HG03139 (cell line): ENCODE data around the gene IFITM5.
"Not testable (repeated sequence)": the region's sequence is repeated elsewhere in the genome, so short reads cannot be mapped to it uniquely, and the experiment has no call there.

ENCODE experiments used
- ATAC-seq: cut with Tn5 transposase; IDR thresholded peaks from one replicate; pipeline ENCODE4 v1.9.1; 2021; ENCODE audit not compliant: unreplicated experiment

IFITM5 gene

GRCh38 chr11:328516-329100 is 29.3 kb upstream of the IFITM5 start:
- ATAC-seq: not testable (repeated sequence)

DNA sequence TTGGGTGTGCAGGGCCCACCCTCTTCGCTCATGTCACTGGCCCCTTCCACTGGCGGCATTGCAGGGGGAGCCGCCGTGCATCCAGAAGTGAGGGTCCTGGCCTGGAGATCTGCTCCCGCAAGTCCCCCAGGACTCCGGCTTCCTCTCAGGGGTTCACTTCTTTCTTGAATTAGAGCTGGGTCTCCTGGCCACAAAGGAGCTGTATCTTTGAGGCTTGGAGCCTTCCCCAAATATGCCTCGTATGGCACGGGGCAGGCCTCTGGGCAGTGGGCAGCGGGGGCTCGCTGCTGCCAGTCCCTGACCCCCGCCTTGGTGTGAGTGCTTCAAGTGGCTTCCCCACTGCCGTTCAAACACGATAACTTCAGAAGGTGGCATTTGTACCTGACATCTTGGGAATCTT is 28.7 kb upstream of the IFITM5 start:
- ATAC-seq: no peak

GRCh38 chr11:327581-327923 is 28.2 kb upstream of the IFITM5 start:
- no peak for ATAC-seq

GRCh38 chr11:326842-327580 is 27.7 kb upstream of the IFITM5 start:
- peak; percentile 50 for ATAC-seq

GRCh38 chr11:326592-326841 is 27.2 kb upstream of the IFITM5 start:
- ATAC-seq: no peak

GRCh38 chr11:325796-326591 is 26.7 kb upstream of the IFITM5 start:
- ATAC-seq: no peak

DNA sequence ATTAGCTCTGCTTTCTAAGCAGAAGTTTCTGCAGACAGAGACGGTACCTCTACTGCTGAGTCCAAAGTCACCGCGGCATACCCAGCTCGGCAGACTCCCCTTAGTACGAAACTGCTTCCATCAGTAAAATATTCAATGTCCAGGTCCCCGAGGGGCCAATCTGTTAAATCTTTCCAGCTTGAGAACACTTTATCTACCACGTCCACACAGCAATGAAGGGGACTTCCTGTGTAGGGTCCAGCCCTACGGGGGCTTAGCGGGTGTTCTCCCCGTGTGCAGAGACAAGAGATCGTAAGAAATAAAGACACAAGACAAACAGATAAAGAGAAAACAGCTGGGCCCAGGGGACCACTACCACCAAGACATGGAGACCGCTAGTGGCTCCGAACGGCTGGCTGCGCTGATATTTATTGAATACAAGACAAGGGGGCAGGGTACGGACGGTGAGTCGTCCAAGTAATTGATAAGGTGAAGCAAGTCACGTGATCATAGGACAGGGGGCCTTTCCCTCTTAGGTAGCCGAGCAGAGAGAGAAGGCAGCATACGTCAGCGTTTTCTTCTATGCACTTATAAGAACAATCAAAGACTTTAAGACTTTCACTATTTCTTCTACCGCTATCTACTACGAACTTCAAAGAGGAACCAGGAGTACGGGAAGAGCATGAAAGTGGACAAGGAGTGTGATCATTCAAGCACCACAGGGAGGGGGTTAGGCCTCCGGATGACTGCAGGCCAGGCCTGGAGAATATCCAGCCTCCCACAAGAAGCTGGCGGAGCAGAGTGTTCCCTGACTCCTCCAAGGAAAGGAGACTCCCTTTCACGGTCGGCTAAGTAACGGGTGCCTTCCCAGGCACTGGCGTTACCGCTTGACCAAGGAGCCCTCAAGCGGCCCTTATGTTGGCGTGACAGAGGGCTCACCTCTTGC is 25.5 kb upstream of the IFITM5 start:
- ATAC-seq: not testable (repeated sequence)

DNA sequence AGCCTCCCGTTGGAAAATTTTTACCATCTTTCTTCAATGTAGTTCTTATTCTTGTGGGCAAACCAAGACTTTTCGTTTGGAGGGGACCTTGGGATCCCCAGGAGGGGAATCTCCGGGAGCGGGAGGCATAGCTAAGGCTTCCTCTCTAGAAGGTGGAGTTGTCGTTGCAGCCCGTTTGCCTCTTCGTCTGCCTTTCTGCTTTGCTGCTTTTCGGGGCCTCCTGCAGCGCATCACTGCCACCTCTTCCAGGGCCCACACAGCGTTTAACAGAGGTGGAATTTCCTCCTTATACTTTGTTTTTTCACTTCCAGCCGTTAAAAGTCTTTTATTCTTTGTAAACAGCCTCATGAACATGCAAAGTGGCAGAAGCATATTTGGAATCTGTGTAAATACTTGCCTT is 24.8 kb upstream of the IFITM5 start:
- no peak for ATAC-seq

- ATAC-seq: not testable (repeated sequence)
Observed at GRCh38 chr11:319888-320273, 20.6 kb upstream of the IFITM5 start.

DNA sequence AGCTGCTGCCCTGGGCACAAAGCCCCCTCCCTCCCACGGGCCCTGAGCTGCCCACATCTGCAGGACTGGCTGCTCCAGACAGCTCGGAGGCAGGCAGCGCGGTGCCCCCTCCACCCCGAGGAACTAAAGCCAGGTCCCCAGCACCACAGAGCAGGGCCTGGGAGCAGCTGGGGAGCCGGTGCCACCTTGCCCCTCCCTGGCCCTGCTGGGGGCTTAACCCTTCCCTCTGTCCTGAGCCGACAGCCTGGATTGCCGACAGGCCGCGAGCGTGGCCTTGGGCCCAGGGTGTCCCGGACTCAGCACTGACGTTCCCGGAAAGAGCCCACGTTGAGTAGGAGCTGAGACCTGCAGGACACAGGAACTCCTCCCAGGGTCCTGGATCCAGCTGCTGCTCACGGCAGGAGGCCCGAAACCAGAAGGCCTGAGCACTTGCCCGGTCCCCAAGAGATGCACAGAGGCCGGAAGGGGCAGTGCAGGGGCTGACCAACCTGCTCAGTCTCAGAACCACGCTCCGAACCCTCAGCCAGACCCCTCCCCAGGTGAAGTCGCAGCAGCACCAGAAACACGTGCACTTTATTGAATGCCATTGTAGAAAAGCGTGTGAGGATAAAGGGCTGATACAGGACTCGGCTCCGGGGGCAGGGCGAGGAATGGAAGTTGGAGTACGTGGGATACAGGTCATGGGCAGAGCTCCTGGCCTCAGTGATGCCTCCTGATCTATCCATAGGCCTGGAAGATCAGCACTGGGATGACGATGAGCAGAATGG is 20.0 kb upstream of the IFITM5 start:
- peak; percentile 10 for ATAC-seq

DNA sequence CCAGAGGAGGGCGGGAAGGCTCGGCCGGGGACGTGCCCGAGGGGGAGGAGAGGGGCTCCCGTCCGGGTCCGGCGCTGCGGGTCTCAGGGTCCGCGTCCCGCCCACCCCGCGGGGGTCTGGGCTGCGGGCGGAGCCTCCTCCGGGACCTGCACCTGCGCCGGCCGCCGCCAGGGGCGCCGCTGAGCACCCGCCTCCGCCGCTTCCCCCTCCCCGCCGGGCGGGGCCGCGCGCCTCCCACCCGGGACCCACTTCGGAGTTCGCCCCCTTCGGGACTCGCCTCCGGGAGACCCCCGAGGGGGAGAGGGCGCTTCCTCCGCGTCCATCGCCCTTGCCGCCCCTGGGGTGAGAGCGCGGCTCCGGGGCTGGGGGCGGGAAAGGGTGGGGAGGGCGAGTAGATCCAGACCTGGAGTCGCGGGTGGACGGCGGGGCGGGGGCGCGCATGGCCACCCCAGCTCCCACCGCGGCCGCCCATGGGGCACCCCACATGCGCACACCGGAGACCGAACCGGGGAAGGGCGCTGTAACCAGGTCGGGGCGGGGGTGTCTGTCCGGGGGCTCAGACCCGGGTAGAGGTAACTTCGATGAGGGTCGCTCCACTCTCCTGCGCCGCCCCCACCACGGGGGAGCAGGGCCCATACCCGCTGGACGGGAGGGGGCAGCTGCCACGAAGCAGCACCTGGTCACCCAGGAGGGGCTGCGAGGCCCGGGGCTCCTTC is 19.2 kb upstream of the IFITM5 start:
- ATAC-seq: peak; percentile 35

- ATAC-seq: not testable (repeated sequence)
Observed at GRCh38 chr11:317668-318404, 18.5 kb upstream of the IFITM5 start.

GRCh38 chr11:316891-317301 is 17.6 kb upstream of the IFITM5 start:
- no peak for ATAC-seq

DNA sequence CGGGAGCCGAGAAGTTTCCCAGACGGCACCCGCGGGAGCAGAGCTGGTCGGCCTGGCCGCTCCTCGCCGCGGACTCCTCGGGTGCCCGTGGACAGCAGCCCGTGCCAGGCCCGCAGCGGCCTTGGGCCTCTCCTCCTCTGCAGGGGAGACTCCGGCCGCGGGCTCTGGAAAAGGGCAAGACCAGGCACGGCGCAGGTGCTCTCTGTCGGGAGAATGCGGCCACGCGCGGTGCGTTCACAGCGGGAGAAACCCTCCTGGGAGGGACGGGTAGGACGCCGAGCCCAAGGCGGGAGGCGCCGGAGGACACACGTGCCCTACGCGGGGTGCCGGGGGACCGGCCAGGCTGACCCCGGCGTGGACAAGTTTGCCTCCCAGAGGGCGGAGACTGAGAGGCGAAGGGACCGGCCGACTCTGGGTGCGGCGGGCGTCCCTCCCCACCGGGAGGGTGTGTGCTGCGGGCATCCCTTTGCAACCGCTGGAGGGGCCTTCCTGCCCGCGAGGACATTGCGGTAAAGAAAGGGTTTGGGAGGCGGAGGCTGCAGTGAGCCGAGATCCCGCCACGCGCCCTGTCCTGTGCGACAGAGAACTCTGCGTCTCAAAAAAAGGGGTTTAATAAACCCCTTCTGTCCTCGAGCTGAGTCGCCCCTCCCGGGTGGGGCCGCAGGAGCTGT is 16.8 kb upstream of the IFITM5 start:
- ATAC-seq: no peak

DNA sequence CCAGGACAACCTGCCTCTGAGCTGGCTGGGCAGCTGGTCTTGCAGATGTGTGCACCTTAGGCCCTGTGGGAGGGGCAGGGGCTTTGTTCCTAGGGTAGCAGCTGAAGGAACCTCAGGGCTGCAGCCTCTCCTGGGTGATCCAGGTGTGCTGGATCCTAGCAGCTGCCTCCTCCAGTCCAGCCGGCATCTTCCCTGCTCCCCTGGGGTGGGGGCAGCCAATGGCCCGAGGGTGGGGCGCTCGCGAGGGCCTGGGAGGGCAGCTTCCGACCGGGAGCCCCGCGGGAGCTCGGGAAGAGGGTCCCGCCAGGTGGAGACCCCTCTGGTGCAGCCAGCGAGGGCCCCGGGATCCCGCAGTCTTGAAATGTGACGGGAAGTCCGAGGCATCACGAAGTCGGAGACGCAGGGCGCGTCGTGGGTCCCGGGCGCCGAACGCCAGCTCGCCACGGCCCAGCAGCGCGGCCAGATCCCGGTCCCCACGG is 16.2 kb upstream of the IFITM5 start:
- ATAC-seq: no peak

- no peak for ATAC-seq
Observed at GRCh38 chr11:315051-315481, 15.7 kb upstream of the IFITM5 start.

- ATAC-seq: not testable (repeated sequence)
Observed at GRCh38 chr11:314554-314875, 15.2 kb upstream of the IFITM5 start.

DNA sequence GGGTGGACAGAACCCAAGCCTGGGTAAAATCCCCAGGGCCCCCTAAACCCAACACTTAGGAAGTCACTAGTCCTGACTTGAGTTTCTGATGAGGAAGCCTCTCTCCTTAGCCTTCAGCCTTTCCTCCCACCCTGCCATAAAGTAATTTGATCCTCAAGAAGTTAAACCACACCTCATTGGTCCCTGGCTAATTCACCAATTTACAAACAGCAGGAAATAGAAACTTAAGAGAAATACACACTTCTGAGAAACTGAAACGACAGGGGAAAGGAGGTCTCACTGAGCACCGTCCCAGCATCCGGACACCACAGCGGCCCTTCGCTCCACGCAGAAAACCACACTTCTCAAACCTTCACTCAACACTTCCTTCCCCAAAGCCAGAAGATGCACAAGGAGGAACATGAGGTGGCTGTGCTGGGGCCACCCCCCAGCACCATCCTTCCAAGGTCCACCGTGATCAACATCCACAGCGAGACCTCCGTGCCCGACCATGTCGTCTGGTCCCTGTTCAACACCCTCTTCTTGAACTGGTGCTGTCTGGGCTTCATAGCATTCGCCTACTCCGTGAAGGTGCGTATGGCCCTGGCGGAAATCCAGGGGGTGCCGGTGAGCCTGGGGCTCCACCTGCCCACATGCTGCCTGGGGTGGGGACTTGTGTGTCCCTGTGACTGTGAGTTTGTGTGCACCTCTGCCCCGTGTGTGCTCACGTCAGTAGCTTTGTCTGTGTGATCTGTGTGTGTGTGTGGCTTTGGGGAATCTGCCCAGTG is 14.6 kb upstream of the IFITM5 start, which contains the start of gene IFITM1:
Gene IFITM1 (plus strand): TSS at position 254 of the 767 bp plus-strand sequence. CDS start 131 bp downstream, at position 385.
- no peak for ATAC-seq
